Osteocyte (in vitro differentiated cells): Measurements from ENCODE around the gene TRIM46. TPM values are rescaled to one million over a fixed set of nuclear protein-coding genes. Genes with fewer than 3 reads are reported as not detected.

ENCODE experiments used
- DNase-seq: peaks from one replicate; pipeline ENCODE4 v3.0.0; 2021; ENCODE audit warnings: mixed read lengths; ENCODE audit not compliant: unreplicated experiment; ENCODE audit errors: extremely low spot score
- H3K27ac Mint-ChIP-seq: one replicate; pipeline ENCODE4 v1.8.0; 2021; ENCODE audit warnings: mild to moderate bottlenecking, mixed read lengths; ENCODE audit not compliant: unreplicated experiment
- H3K27me3 Mint-ChIP-seq: one replicate; pipeline ENCODE4 v1.8.0; 2021; ENCODE audit warnings: mixed read lengths; ENCODE audit not compliant: unreplicated experiment
- H3K36me3 Mint-ChIP-seq: one replicate; pipeline ENCODE4 v1.8.0; 2021; ENCODE audit warnings: mixed read lengths; ENCODE audit not compliant: unreplicated experiment
- H3K4me1 Mint-ChIP-seq: one replicate; pipeline ENCODE4 v1.8.0; 2021; ENCODE audit warnings: mixed read lengths; ENCODE audit not compliant: unreplicated experiment
- H3K4me3 Mint-ChIP-seq: one replicate; pipeline ENCODE4 v1.8.0; 2021; ENCODE audit warnings: mild to moderate bottlenecking, moderate library complexity, mixed read lengths; ENCODE audit not compliant: unreplicated experiment
- H3K9me3 Mint-ChIP-seq: one replicate; pipeline ENCODE4 v1.8.0; 2021; ENCODE audit warnings: mixed read lengths; ENCODE audit not compliant: unreplicated experiment
- long read RNA-seq: library from polyadenylated mRNA; unstranded; transcript quantifications from one replicate; pipeline ENCODE4 v2.0.0, GENCODE V29; 2021
- total RNA-seq: library from RNA; stranded (reverse); gene quantifications from 2 replicates; pipeline ENCODE4 v1.2.1, GENCODE V29; 2021
- TF ChIP-seq, protein P1 (sequence below): fragments of 200-600 bp; sonication (generic); IDR thresholded peaks from 2 replicates; pipeline ENCODE4 v1.5.0; 2021; ENCODE audit warnings: antibody characterized with exemption, mild to moderate bottlenecking, moderate library complexity

The TRIM46 gene
- total RNA-seq: 6.1 and 7.7 TPM in 2 replicates
- long read RNA-seq: 0 reads

GRCh38 chr1:155173478-155174323 is at the start of gene TRIM46:
Gene TRIM46, plus strand, starts transcription at chr1:155173849. Its CDS starts 118 bp downstream, at chr1:155173967.
- TF ChIP-seq, protein P1, sequence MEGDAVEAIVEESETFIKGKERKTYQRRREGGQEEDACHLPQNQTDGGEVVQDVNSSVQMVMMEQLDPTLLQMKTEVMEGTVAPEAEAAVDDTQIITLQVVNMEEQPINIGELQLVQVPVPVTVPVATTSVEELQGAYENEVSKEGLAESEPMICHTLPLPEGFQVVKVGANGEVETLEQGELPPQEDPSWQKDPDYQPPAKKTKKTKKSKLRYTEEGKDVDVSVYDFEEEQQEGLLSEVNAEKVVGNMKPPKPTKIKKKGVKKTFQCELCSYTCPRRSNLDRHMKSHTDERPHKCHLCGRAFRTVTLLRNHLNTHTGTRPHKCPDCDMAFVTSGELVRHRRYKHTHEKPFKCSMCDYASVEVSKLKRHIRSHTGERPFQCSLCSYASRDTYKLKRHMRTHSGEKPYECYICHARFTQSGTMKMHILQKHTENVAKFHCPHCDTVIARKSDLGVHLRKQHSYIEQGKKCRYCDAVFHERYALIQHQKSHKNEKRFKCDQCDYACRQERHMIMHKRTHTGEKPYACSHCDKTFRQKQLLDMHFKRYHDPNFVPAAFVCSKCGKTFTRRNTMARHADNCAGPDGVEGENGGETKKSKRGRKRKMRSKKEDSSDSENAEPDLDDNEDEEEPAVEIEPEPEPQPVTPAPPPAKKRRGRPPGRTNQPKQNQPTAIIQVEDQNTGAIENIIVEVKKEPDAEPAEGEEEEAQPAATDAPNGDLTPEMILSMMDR: peak; percentile 27
- DNase-seq: peak; percentile 86
- Mint-ChIP-seq H3K4me1 (peaks cover 34% of the 10 kb centered on the region), H3K27me3 (no peaks in the 10 kb centered on the region), H3K27ac (peak within 1 kb of the TSS; percentile 97), H3K9me3 (no peaks in the 10 kb centered on the region), H3K36me3 (peaks cover 17% of the 10 kb centered on the region), H3K4me3 (peak within 1 kb of the TSS; percentile 97)

DNA sequence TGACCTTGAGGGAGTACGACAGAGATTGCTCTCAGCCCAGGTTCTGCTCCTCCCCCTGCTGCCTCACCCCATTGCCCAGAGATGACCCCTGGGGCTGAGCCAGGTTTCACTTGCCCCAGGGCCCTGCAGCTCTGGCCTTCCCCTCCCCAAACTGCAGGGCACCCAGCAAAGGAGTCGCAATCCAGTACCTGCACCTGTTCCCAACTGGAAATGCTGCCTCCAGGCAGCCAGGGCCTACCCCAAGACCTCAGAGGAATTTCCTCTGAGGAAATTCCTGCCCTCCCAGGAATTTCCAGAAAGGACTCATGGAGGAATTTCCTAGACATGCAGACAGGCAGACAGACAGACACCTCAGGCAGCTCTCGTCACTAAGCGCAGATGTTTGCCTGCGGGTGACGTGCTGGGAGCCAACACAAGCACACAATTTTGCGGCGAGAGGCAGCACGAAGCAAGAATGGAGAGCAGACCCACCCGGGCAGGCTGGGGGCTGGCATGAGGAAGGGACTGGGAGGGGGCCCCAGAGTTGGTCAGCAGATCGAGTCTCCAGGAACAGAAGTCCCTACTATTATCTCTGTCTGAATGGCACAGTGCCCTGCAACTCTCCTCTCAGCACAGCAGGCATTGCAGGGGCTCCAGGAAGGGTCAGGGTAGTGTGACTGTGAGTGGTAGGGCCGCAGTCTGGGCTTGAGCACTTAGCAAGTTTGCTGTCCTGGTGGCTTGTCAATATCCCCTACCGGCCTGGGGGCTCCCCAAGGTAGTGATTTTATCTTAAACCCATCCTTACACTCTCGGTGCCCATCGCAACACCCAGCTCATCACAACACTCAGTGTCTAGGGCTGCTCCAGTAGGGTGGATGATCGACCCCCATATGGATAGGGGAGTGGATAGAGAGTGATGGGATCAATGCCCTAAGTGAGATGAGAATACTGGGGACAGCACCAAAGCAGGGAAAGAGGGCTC is 48.9 kb upstream of the TRIM46 start:
- TF ChIP-seq, protein P1: no peak
- no peak overlapping the region for H3K4me3 Mint-ChIP-seq
- H3K9me3 Mint-ChIP-seq: no peaks in the 10 kb centered on the region
- peak overlapping the region; percentile 76 for H3K27ac Mint-ChIP-seq
- no peak for DNase-seq
- H3K36me3 Mint-ChIP-seq: no peaks in the 10 kb centered on the region
- H3K4me1 Mint-ChIP-seq: peaks cover 57% of the 10 kb centered on the region
- H3K27me3 Mint-ChIP-seq: peaks cover 9% of the 10 kb centered on the region

DNA sequence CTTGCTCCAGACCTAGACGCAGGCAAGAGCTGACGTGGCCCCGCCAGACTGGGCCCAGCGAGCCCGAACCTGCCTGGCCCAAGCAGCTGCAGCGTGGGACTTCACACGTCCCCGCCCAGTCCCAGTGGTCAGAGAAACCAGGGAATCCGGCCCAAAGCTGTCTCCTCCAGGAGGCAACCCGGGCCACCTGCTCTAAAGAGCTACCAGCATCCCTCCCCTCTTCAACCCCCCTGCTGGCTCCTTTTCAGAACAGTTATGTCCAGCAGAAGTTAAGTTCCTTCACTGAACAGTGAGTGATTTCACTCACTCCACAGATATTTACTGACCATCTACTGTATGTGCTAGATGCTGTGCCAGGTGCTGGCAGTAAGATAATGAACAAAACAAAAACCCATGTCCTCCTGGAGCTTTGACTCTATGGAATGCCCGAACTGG is 48.1 kb upstream of the TRIM46 start:
- peak overlapping the region; percentile 76 for H3K27ac Mint-ChIP-seq
- DNase-seq: no peak
- peak overlapping the region; percentile 52 for H3K4me3 Mint-ChIP-seq
- H3K9me3 Mint-ChIP-seq: no peaks in the 10 kb centered on the region
- TF ChIP-seq, protein P1: no peak
- H3K36me3 Mint-ChIP-seq: no peaks in the 10 kb centered on the region
- peaks cover 63% of the 10 kb centered on the region for H3K4me1 Mint-ChIP-seq
- H3K27me3 Mint-ChIP-seq: peaks cover 5% of the 10 kb centered on the region

GRCh38 chr1:155125946-155126555 is 47.6 kb upstream of the TRIM46 start:
- no peak for DNase-seq
- Mint-ChIP-seq H3K27ac (peak overlapping the region; percentile 92), H3K4me1 (peaks cover 69% of the 10 kb centered on the region), H3K27me3 (peaks cover 3% of the 10 kb centered on the region), H3K9me3 (no peaks in the 10 kb centered on the region), H3K4me3 (peak overlapping the region; percentile 73), H3K36me3 (no peaks in the 10 kb centered on the region)
- TF ChIP-seq, protein P1: no peak
